Myocyte (in vitro differentiated cells): ENCODE results near the gene TMEM26. TPM values are rescaled to one million over a fixed set of nuclear protein-coding genes. Genes with fewer than 3 reads are reported as not detected.
"Not testable (repeated sequence)": the region's sequence is repeated elsewhere in the genome, so short reads cannot be mapped to it uniquely, and the experiment has no call there.

Experiments used
- DNase-seq: peaks from one replicate; pipeline ENCODE4 v3.0.0-alpha.2; 2012; ENCODE audit warnings: low read depth
- total RNA-seq: library from RNA; depleted of rRNA; stranded (reverse); fragments of >200 nt; gene quantifications from 2 replicates; pipeline ENCODE4 v1.2.3, GENCODE V29; 2014

Gene TMEM26
- total RNA-seq, 1 donor from 2014 or later: 2.6 TPM

- DNase-seq: no peak
Measured at GRCh38 chr10:61400524-61400923, 52.7 kb downstream of the TMEM26 start.

DNA sequence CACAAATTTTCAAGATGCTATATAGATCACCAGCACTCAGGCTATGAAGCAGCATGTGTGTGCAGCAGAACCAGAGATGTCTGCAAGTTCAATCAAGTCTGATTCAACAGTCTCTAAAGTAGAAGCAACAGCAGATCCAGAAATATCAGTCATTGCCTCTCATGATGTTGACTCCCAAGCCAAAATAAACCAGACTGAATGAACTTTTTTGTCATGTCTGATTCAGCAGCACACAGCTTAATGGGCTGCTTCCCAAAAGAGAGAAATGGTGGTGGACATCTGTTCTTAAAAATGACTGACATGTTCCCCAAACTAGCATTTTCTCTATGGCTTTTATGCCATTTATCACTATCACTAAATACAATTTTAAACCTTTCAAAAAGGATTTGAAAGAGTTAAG, 53.8 kb downstream of the TMEM26 start:
- peak; percentile 68 for DNase-seq

DNA sequence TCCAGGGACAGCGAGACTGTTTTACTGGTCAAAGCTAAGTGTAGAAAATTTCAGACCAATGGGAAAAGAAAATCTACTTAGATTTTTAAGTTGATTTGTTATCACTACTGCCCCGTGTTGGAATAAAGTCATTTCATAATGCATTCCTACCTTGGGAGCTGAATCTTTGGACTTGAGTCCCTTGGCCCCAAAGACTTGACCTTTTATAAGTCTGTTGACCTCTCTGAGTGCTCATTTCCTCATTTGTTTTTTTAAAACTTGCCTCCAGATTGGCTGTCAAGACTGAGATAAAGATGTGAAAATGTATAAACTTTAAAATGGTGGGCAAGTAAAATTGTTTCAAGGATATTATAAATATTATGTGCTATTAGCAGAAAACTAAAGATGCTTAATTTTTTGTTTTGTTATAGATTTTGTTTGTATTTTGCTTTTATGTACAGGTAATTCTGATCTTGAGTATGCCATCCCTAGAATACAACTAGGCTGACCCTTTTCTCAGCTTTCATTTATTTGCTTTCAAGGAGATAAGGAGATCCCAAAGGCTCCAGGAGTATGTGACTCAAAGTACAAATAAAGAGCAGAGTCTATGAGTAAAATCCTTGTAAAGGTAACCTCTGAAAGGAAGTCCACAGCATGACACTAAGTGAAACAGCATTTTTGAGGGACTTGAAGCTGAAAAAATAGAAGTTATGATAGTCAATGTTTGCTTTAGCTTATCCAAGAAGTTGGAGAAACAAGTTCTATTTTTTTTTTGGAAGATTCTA, 54.6 kb downstream of the TMEM26 start:
- DNase-seq: no peak

GRCh38 chr10:61397175-61397986, 55.8 kb downstream of the TMEM26 start:
- DNase-seq: peak; percentile 62

DNA sequence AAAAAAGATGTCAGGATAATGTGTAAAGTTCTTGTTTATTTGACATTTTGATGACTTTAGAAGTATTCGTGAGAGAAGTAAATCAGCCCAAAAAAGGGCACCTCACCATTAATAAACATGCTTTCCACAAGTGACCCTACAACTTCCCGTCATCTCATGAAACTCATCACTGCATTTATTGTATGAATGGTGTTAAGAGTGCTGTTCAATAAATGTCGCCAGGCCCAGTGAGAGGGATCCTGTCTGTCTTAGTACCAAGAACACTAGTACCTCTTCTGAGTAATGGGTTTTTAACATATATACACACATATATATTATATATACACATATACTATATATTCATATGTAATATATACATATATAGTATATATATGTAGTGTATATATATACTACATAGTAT, 61.9 kb downstream of the TMEM26 start:
- no peak for DNase-seq

DNA sequence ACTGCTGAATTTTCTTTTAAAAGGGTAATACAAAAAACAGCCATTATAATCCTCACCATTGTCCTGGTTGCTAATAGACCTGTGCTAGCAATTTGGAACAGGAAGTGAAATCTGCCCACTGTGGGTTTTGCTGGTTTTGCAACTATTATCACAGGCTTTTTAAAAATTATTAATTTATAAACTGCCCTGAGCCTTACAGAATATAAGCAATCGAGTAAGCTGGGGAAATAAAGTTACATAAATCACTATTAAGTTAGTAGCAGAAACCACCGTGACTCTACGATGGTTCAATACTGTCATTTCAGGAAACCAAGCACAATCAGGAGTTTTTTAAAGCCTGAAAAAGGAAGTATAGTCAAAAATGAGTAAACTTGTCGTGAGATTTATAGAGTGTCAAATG, 62.3 kb downstream of the TMEM26 start:
- no peak for DNase-seq

GRCh38 chr10:61389887-61390286, 63.3 kb downstream of the TMEM26 start:
- DNase-seq: no peak

DNA sequence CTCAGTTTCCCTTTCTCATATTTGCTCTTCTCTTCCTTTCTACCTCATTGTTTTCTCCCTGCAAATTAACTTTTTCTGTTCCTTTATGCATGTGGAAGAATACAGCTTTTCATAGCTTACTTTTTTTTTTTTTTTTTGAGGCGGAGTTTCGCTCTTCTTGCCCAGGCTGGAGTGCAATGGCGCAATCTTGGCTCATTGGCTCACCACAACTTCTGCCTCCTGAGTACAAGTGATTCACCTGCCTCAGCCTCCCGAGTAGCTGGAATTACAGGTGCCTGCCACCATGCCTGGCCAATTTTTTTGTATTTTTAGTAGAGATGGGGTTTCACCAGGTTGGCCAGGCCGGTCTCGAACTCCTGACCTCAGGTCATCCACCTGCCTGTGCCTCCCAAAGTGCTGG, 64.2 kb downstream of the TMEM26 start:
- not testable (repeated sequence) for DNase-seq

DNA sequence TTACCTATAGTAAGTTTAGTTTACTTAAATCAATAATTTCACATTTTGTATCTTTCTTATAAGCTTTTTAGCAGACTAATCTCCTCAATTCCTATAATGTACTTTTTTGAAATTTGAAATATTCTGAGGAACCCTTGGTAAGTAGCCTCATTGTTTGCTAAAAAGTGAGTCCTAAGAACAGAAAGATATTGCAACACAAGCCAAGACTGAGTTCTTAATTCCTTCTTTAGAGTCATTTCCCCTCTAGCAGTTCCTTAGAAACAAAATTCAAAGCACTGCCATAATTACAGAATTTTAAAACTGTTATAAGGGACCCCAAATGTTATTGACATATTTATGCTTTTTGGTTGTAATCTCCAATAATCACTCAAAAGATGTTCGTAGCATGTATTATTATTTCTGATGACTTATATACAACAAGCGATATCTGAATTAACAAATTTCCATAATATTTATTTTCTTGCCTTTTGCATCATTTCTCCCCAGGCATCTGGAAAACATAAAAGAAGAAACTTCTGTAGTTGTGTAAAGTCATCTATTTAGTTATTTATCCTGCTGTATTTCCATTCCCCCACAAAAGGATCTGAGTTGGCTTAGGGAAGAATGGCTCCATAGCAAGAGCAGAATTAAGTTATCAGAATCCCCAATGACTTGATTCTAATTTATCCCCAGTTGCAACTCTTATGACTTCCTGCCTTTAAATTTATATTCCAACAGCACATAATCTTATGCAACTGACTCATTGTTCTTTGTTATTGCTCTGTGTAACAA, 67.8 kb downstream of the TMEM26 start:
- no peak for DNase-seq

DNA sequence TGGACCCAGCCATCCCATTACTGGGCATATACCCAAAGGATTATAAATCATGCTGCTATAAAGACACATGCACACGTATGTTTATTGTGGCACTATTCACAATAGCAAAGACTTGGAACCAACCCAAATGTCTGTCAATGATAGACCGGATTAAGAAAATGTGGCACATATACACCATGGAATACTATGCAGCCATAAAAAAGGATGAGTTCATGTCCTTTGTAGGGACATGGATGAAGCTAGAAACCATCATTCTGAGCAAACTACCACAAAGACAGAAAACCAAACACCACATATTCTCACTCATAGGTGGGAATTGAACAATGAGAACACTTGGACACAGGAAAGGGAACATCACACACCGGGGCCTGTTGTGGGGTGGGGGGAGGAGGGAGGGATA, 72.0 kb downstream of the TMEM26 start:
- DNase-seq: not testable (repeated sequence)

DNA sequence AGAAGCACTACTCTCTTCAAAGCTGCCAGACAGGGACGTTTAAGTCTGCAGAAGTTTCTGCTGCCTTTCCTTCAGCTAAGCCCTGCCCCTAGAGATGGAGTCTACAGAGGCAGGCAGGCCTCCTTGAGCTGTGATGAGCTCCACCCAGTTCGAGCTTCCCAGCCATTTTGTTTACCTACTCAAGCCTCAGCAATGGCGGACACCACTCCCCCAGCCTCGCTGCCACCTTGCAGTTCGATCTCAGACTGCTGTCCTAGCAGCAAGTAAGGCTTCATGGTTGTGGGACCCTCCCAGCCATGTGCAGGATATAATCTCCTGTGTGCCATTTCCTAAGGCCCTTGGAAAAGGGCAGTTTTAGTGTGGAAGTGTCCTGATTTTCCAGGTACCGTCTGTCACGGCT, 74.3 kb downstream of the TMEM26 start:
- no peak for DNase-seq

- DNase-seq: no peak
Measured at GRCh38 chr10:61376908-61377368, 76.2 kb downstream of the TMEM26 start.

GRCh38 chr10:61376377-61376776, 76.8 kb downstream of the TMEM26 start:
- DNase-seq: no peak

- DNase-seq: no peak
Measured at GRCh38 chr10:61366365-61366764, 86.8 kb downstream of the TMEM26 start.

- DNase-seq: no peak
Measured at GRCh38 chr10:61364619-61365018, 88.6 kb downstream of the TMEM26 start.

DNA sequence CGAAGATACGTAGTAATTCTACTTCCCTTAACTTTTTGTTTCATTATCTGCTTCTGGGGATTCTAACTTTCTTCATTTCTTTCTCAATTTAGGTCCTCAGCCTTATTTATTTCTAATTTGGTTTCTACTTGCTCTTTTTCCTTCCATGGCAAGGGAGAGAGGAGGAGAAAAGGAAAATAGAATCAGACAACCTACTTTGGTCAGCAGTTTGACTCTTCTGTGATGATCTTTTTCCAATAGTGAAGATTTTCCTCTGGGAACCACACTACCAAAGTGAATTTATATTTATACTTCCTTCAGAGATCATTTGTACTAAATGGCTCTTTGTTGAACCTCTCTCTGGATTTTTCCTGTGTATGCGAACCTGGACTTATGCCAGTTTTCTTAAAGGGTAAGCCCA, 90.2 kb downstream of the TMEM26 start:
- DNase-seq: no peak

- no peak for DNase-seq
Measured at GRCh38 chr10:61359452-61359851, 93.7 kb downstream of the TMEM26 start.

- DNase-seq: no peak
Measured at GRCh38 chr10:61357687-61358086, 95.5 kb downstream of the TMEM26 start.
